ENCODE data around the gene TBCD. TPM values are rescaled to one million over a fixed set of nuclear protein-coding genes. Genes with fewer than 3 reads are reported as not detected.
"Not testable (repeated sequence)": the region's sequence is repeated elsewhere in the genome, so short reads cannot be mapped to it uniquely, and the experiment has no call there.

Gene TBCD
- total RNA-seq, 6 experiments from 2014 or later: 47.3 to 67.6 (median 62.5) TPM

DNA sequence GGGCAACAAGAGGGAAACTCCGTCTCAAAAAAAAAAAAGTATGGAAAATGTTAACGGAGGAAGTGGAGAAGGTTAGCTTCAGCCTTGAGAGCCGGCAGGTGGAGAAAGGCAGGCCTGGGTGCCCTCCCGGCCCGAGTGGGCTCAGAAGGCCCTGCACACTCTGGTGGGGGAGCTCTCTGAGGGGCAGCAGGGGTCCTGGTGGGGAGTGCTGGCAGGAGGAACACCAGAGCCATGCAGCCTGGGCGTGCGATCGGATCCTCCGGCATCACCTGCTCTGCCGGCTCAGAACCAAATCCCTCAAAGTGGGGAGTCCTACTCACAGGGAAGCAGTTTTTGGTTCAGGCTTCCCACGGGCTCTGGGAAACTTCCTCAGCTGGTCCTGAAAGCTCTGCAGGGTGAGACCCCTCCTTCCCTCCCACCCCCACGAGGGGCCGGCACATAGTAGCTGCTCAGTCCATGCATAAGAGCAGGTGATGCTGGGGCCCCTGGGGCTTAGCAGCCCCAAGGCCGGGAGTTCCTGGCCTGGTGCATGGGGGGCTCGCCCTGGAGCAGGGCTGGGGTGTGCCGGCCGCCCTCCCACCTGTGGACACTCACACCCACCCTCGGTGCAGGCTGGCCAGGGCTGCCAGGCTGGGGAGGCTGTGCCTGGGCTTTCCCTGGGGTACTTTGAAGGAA is 15.2 kb upstream of the TBCD start:
- Mint-ChIP-seq H3K4me1 (ENCODE audit: low read depth) (no peaks in the 10 kb centered on the region), H3K4me3 (no peak overlapping the region), H3K27ac (no peak overlapping the region), H3K27me3 (ENCODE audit: insufficient read depth) (no peaks in the 10 kb centered on the region; the same call in 1 of the 2 replicates), H3K9me3 (peaks cover 38% of the 10 kb centered on the region), H3K36me3 (ENCODE audit: low read depth) (peaks cover 45% of the 10 kb centered on the region)
- no peak for DNase-seq
- TF ChIP-seq, protein P1, sequence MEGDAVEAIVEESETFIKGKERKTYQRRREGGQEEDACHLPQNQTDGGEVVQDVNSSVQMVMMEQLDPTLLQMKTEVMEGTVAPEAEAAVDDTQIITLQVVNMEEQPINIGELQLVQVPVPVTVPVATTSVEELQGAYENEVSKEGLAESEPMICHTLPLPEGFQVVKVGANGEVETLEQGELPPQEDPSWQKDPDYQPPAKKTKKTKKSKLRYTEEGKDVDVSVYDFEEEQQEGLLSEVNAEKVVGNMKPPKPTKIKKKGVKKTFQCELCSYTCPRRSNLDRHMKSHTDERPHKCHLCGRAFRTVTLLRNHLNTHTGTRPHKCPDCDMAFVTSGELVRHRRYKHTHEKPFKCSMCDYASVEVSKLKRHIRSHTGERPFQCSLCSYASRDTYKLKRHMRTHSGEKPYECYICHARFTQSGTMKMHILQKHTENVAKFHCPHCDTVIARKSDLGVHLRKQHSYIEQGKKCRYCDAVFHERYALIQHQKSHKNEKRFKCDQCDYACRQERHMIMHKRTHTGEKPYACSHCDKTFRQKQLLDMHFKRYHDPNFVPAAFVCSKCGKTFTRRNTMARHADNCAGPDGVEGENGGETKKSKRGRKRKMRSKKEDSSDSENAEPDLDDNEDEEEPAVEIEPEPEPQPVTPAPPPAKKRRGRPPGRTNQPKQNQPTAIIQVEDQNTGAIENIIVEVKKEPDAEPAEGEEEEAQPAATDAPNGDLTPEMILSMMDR (IDR thresholded peaks at IDR 0.05): no peak

DNA sequence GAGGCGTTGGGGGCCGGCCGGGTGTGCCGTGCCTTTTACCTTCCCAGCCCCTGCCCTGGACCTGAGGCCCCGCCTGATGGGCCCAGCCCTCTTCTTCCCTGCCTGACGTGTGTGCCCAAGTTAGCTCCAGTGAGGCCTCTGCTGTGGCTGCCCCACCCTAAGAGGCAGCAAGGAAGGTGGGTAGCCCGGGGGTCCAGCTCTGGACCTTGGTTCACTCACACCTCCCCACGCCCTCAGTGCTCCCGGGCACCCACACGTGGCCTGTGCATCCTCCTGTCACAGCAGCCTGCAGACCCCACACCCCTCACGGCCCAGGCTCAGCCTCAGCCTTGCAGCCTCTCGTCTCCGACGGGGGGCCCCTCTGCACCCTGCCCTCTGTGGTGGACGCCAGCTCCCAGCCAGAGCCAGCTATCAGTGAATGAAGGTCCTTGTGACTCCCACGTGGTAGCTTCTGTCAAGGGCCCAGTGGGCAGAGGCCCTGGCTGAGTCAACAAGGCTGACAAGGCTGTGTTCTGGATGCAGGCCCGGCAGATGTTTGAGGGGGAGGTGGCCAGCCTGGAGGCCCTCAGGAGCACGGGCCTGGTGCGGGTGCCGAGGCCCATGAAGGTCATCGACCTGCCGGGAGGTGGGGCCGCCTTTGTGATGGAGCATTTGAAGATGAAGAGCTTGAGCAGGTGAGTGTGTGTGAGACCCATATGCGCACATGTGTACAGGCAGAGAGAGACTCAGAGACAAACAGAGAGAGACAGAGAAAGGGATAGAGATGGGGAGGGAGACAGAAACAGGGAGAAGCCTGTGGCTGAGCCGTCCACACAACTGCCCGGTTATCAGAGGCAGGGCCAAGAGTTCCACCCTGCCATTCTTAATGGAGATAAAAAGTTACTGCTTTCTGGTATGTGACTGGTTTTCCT is 13.6 kb upstream of the TBCD start:
- H3K27ac Mint-ChIP-seq: no peak overlapping the region
- H3K36me3 Mint-ChIP-seq (ENCODE audit: low read depth): peaks cover 37% of the 10 kb centered on the region
- no peaks in the 10 kb centered on the region for H3K4me1 Mint-ChIP-seq (ENCODE audit: low read depth)
- H3K4me3 Mint-ChIP-seq: no peak overlapping the region
- H3K27me3 Mint-ChIP-seq (ENCODE audit: insufficient read depth): no peaks in the 10 kb centered on the region; the same call in none of the 2 replicates
- peaks cover 34% of the 10 kb centered on the region for H3K9me3 Mint-ChIP-seq
- no peak for DNase-seq
- TF ChIP-seq, protein P1 (IDR thresholded peaks at IDR 0.05): no peak

DNA sequence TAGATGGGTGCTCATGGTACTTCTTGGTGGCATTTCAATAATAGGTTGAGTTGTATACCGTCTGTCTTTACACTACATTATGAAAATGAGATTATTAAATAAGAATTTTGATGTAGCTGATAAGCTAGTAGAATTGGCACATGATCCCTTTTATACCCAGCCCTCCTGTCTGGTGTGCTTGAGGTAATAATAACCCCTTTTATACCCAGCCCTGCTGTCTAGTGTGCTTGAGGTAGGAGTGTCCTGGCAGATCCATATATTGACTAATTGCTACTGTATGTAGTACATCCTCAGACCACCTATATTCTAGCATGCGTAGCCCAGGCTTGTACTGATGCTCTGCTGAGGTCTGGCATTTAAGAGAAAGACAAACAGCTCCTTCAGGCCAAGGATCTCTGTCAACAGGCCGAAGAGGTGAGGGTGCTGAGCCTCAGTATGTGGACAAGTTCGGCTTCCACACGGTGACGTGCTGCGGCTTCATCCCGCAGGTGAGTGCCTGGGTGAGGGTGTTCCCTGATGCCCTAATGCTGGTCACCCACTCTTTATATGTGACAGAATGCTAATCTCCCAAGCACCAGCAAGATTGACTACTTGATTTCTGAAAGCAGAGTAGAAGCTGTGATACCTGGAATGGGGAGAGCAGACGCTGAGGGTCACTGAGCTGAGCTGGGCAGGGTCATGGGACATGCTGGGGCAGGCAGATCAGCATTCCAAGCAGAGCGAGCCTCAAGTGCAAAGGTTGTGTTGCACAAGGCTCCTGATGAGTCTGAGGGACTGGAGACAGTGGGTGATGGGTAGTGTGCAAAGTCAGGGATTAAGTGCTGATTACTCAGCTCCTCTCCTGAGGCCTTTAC is 10.7 kb upstream of the TBCD start:
- Mint-ChIP-seq H3K27ac (no peak overlapping the region), H3K36me3 (ENCODE audit: low read depth) (peaks cover 27% of the 10 kb centered on the region), H3K9me3 (peaks cover 26% of the 10 kb centered on the region), H3K4me3 (no peak overlapping the region), H3K4me1 (ENCODE audit: low read depth) (no peaks in the 10 kb centered on the region), H3K27me3 (ENCODE audit: insufficient read depth) (peaks cover 2% of the 10 kb centered on the region)
- no peak for DNase-seq
- TF ChIP-seq, protein P1 (IDR thresholded peaks at IDR 0.05): no peak

DNA sequence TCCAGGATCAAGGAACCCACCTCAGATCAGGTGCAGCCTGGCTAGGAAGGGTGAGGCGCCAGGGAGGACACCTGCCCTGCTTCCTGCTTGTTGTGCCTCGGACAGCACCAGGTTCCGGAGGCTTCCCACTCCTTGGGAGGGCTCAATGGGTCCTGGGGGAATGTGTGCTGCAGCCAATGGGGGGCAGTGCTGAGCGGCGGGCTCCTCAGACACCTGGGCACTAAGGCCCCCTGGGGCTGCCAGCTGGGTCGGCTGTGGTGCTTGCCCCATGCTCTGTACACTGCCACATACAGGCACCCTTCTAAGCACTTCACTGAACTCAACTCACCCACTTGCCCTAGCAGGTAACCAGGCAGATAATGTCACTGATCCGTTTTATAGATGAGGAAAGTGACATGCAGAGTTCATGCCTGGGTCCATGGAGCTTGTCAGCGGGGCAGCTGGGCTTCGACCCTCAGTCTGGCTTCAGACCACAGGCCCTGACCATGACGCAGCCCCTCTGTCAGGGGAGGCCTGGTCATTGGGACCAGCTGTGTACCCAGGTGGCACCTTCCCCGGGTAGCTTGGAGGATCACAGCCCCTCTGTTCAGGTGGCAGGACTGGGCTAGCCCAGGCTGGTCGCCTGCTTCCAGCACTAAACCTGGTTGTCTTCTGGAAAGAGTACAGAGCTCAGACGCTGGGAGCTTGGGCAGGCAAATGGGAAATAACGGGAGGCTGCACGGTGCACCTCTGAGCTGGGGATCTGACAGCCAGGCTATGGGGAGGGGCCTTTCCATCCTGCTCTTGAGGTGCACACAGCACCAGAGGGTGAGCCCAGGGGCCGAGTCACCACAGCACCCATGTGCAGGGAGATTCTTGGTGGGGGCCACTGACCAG is 8.3 kb upstream of the TBCD start:
- Mint-ChIP-seq H3K36me3 (ENCODE audit: low read depth) (peaks cover 30% of the 10 kb centered on the region), H3K9me3 (peaks cover 30% of the 10 kb centered on the region), H3K4me1 (ENCODE audit: low read depth) (no peaks in the 10 kb centered on the region), H3K4me3 (no peak overlapping the region), H3K27ac (no peak overlapping the region), H3K27me3 (ENCODE audit: insufficient read depth) (peaks cover 2% of the 10 kb centered on the region)
- DNase-seq: no peak
- TF ChIP-seq, protein P1 (IDR thresholded peaks at IDR 0.05): no peak; the same call in 1 of the 2 replicates

DNA sequence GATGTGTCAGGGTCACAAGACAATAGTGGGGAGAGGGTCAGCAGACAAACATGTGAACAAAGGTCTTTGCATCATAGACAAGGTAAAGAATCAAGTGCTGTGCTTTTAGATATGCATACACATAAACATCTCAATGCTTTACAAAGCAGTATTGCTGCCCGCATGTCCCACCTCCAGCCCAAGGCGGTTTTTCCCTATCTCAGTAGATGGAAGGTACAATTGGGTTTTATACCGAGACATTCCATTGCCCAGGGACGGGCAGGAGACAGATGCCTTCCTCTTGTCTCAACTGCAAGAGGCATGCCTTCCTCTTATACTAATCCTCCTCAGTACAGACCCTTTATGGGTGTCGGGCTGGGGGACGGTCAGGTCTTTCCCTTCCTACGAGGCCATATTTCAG is 7.1 kb upstream of the TBCD start:
- not testable (repeated sequence) for H3K27me3 Mint-ChIP-seq (ENCODE audit: insufficient read depth); H3K4me3 Mint-ChIP-seq; H3K27ac Mint-ChIP-seq; DNase-seq; H3K4me1 Mint-ChIP-seq (ENCODE audit: low read depth)
- Mint-ChIP-seq H3K9me3 (peaks cover 30% of the 10 kb centered on the region), H3K36me3 (ENCODE audit: low read depth) (peaks cover 31% of the 10 kb centered on the region)

Data from HFFc6 (cell line).